C4-2B (cell line): ENCODE measurements around the gene SF3B3.

Experiments
- CTCF ChIP-seq: fragments of 450-650 bp; conservative IDR thresholded peaks from 2 replicates; pipeline ENCODE4 v1.5.1; 2017; ENCODE audit warnings: mild to moderate bottlenecking
- ZFX ChIP-seq: fragments of 450-650 bp; IDR thresholded peaks from 2 replicates; pipeline ENCODE4 v1.6.1; 2017

GRCh38 chr16:70493802-70494201 is 29.8 kb upstream of the SF3B3 start:
- TF ChIP-seq CTCF (no peak), ZFX (no peak)
